HG03196 (cell line): ENCODE measurements around the gene TRIM52.
"Not testable (repeated sequence)": the region's sequence is repeated elsewhere in the genome, so short reads cannot be mapped to it uniquely, and the experiment has no call there.

ENCODE experiments used
- ATAC-seq: cut with Tn5 transposase; IDR thresholded peaks from one replicate; pipeline ENCODE4 v1.9.1; 2021; ENCODE audit not compliant: unreplicated experiment

TRIM52 gene

DNA sequence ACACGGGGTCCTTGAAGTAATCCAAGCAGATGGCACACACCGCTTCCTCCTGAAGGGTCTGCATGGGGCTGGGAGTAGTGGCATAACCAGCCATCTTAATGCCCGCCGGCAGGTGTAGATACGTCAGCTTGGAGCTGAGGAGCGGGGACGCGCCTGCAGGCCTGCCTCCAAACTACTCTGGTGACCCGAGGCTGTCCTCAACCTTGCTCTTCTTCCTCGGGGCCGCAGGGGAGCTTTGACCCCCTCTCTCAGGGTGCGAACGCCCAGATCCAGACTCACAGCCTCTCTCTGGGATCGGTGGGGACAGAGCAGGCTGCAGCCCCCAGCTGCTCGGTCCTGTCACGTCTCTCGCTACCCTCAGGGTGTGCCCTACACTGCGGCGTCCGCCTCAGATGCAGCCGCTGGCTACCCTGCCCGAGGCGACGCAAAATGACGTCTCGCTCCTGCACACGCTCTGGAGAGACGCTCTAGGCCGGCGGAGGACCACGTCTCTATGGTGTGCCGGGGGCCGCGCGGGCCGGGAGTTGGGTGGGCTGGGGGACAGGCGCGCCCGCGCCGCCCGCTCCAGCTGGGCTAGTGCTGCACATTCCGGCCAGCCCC lies at the start of gene TRIM52:
TRIM52 (minus strand) TSS at position 424 of the 600 bp plus-strand sequence; CDS start at position 94, 330 bp downstream.
- ATAC-seq: peak; percentile 82

DNA sequence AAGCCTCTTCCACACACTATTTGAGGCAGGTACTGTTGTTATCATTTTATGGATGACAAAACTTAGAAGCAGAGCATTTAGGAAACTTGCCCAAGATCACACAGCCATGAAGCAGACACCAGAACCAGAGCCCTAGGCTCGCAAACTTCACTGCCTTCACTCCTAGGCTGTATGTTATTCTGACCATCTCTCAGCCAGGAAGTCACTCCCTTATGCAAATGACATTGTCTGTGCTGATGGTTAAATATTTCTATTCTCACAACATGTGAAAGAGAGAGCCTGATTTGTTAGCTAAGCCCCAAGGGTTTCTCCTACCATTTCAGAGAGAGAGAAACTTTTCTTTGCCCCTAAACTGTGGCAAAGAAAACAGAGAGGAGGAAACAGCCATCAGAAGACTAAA lies 26.4 kb upstream of the TRIM52 start:
- ATAC-seq: peak; percentile 59

DNA sequence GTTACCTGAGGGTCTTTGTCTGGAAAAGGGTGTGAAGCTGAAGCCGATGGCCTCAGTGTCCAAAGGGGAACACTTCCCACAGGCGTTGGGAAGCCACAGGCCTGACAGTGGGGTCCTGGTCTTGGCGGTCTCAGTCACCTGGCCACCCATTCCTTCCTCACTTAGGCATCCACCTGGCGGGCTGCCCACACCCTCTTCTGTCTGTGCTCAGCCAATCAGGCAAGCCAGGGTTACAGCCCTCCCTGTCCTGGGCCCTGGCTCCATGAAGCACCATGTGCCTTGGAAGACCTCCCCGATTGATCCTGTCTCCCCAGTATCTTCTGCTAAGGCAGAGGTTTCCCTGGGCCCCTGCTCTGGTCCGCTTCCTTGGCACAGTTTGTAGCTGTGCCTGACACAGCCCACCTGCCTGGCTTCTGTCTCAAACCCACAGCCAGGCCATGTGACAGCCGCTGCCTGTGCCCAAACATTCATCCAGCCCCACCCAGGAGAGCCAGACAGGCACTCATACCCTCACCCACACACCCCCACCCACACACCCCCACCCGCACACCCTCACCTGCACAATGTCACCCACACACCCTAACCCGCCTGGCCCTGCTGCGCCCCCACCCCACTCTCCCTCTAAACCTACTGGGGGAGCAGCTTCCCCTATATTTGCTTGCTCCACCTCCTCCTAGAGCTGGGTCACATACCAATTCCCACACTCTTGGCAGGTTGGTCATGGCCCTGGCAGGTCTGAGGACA lies 25.2 kb upstream of the TRIM52 start:
- ATAC-seq: not testable (repeated sequence)

DNA sequence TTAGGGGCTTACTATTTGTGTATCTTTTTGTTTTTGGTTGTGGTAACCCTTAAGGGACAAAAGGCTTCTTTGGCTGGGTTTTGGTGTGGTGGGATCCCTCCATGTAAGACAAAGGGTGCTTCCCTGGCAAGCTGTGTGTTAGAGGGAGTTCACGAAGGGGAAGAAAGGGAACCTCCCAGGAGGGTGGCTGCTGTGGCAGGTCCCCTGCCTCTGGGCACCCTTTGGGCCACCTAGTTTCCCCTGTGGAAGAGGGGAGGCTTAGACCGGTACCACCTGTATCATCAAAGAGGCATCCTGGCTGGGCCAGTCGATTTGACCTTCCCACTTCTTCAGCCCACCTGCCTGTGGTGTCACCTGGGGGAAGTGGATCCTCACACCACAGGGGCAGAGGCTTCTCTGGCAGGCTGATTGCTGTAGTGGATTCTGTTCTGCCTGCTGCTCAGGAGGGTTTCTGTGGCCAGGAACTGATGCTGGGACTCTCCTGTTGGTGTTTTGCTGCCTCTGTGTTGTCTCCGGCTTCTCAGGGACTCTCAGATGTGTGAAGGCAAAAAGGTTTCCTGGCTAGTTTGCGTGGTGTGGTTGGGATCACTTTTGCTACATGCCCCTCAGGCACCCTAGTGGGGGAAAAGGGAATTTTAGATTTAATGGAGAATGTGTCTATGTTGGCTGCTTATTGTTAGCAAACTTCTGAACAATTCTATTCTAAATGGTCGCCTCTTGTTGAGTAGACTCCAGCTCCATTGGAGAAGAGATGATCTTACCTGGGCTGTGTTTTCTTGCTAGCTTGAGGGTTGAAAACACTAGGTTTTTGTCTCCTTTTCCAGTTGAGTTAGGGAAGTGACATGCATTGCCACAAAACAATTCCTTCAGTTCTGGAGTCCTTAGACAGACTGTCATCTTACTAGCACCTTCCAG lies 23.2 kb upstream of the TRIM52 start:
- ATAC-seq: not testable (repeated sequence)

DNA sequence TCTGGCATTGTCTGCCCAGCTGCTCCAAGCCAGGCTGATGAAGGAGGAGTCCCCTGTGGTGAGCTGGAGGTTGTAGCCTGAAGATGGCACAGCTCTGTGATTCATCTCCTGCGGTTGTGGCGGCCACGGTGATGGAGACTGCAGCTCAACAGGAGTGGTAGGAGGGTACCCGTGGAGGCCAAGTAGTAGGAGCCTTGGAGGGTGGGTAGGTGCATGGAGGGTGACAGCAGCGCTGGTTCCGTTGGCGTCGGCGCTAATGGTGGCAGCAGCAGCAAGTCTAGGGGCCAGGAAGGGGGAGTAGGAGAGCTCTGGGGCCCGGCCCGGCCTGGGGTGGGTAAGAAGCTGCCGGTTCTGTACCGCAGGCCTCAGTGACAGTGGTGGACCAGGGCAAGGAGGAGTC lies 22.4 kb upstream of the TRIM52 start:
- no peak for ATAC-seq

DNA sequence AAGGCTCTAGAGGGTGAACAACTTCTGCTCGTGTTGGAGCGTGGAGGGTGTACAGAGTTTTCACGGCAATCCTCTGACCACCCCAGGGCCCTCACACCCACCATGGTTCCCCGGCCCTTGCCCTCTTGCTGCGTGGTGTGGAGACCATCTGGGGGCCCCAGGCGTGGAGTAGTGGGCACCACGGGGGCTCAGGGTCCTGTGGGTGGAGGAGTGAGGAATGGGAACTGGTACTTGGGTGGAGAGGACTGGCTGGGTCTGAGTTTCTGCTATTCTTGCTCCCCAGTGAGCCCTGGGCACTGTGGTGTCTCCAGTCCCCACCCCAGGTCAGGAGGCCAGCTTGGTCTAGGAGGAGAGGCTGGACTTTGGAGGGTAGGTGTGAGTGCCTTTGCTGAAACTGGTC lies 21.9 kb upstream of the TRIM52 start:
- no peak for ATAC-seq

DNA sequence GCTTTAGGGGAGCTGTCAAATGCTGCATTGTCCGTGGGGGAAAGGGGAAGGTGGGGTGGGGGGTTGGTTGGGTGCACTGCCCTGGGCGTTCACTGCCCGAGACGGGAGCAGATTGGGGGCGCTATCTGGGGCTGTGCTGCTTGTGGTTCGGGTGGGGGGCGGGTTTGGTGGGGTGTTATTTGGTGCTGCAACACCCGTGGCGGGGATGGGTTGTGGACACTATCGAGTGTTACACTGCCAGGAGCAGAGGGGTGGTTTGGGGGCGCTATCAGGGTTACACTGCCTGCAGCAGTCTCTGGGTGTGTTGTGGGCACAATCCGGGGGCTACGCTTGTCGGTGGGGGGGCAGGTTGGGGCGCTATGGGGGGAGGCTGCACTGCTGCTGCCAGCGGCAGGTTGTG lies 21.5 kb upstream of the TRIM52 start:
- ATAC-seq: not testable (repeated sequence)

DNA sequence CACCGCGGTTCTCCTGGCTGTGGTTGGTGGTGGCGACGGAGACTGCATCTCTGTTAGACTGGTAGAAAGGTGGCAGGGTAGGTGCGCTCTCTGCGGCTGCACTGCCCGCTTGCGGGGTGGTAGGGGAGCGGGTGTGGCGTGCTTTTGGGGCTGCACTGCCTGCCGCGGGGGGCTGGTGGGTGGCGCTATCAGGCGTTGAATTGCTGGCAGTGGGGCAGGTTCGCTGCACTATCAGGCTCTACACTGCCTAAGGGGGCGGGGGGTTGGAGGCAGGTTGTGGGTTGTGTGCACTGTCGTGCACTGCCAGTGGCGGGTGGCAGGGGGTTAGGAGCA lies 21.0 kb upstream of the TRIM52 start:
- ATAC-seq: no peak

DNA sequence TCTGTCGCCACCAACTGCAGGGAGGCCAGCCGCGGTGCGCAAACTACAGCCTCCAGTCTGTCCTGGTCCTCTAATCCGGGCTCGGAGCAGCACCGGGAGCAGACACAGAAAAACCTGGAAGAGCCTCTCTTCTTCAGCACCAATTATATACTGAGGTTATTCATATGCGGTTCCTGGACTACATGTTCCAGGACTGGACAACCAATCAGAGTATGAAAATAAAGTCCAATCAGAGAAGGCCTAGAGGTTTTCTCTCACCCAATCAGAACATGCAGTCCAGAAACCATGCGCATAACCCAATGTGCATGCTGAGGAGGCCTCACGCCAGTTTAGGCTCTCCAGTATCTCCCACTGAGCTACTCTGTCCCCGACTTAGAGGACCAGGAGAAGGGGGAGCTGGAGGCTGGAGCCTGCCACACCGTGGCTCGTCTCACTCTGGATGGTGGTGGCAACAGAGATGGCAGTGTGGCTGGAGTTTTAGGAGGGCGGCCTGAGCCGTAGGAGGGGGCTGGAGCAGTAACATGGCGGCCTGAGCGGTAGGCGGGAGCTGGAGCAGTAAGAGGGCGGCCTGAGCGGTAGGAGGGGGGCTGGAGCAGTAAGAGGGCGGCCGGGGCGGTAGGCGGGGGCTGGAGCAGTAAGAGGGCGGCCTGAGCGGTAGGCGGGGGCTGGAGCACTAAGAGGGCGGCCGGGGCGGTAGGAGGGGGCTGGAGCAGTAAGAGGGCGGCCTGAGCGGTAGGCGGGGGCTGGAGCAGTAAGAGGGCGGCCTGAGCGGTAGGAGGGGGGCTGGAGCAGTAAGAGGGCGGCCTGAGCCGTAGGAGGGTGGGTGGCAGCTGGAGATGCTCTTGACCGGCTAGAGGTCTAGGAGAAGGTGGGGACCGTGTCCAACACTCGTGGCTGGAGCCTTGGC lies 20.4 kb upstream of the TRIM52 start:
- ATAC-seq: no peak

DNA sequence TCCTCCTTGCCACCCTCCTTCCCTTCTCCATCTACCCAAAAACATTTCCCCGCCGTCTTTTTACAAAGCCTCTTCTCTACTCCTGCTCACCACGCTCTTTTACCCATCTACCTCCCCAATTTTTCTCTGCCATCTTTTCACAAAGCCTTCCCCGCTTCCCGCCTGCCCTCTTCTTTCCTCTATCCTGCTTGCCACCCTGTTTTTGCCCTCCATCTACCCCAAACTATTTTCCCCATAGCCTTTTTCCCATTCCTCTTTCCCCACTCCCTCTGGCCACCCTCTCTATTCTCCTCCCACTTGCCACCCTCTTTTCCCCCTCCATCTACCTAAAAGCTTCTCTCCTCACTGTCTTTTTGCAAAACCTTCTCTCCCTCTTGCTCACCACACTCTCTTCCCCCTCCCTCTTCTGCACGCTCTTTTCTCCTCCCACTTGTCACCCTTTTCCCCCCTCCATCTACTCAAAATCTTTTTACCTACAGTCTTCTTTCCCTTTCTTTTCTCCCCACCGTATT lies 19.4 kb upstream of the TRIM52 start:
- ATAC-seq: no peak

DNA sequence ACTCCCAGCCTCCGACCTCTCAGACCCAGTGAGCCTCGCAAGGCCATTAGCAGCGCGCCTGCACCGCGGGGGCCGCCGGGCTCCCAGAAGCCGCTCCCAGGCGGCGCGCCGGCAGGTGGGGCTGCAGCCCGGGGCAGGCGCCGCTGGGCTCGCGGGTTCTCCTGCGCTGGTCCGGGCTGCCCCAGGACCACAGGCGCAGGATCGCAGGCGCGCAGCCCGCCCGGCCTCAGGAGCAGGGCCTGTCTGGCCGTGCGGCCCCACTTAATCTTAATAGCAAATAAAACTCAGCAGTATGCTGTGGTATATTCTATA lies 12.4 kb upstream of the TRIM52 start:
- ATAC-seq: not testable (repeated sequence)

DNA sequence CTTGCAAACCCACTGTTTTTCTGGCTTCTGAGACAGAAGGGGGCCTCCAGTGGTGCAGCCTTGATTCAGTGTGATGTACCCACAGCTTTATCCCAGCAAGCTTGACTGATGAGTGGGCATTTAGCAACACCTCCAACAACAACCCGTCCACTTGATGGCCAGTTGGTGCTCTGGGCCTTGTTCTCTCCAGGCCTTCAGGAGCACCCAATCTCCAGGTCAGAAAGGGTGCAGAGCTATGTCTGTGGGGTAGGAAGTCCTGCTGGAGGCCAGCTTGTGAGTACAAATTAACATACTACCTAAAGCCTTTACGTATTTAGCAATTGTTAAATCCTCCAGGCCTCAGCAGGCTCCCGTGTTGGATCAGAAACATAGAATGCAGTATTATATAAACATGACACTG lies 10.1 kb upstream of the TRIM52 start:
- no peak for ATAC-seq

DNA sequence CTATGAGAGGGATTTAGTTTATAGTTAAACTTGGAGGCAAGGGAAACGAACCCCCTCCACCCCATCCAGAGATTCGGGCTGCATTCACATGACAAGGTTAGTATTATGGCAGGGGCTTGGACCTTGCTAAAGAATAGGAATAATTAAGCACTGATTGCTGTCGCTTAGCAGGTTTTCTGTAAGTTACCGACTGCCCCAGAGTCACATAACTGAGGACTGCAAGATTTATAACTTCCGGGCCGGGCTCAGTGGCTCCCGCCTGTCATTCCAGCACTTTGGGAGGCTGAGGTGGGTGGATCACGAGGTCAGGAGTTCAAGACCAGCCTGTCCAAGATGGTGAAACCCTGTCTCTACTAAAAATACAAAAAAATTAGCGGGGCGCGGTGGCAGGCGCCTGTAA lies 7.0 kb upstream of the TRIM52 start:
- not testable (repeated sequence) for ATAC-seq

DNA sequence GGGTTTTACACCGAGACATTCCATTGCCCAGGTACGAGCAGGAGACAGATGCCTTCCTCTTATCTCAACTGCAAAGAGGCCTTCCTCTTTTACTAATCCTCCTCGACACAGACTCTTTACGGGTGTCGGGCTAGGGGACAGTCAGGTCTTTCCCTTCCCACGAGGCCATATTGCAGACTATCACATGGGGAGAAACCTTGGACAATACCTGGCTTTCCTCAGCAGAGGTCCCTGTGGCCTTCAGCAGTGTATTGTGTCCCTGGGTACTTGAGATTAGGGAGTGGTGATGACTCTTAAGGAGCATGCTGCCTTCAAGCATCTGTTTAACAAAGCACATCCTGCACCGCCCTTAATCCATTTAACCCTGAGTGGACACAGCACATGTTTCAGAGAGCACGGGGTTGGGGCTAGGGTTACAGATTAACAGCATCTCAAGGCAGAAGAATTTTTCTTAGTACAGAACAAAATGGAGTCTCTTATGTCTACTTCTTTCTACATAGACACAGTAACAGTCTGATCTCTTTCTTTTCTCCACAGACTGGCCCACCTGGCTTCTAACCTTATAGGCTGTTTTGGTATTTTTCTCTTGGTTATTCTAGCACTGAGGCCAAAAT lies 6.5 kb upstream of the TRIM52 start:
- not testable (repeated sequence) for ATAC-seq

DNA sequence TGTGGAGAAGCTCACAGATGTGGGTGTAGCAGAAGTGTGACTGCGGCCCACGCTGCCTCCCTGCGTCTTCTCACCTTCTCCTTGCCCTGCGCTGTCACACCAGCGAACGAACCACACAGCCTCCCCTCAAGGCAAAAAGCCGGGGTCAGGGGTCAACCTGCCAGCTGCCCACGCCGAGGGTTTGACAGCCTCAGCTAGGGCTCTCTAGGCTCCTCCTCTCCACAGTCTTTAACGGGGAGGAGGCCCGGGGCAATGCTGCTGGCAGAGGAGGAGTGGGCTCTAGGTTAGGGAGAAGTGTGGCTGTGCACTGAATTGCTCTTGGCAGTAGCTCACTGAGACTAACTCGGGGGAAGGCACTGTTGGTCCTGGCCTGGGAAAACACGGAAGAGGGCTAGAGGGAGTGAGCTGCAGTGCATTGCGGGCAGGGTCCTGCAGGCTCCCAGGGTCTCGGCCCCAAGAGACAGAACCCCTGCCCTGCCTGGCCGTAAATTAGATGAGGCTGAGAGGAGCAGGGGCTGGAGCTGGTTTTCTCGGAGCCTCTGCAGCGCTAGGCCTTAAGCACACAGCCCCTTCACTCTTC lies 4.2 kb upstream of the TRIM52 start:
- ATAC-seq: no peak

DNA sequence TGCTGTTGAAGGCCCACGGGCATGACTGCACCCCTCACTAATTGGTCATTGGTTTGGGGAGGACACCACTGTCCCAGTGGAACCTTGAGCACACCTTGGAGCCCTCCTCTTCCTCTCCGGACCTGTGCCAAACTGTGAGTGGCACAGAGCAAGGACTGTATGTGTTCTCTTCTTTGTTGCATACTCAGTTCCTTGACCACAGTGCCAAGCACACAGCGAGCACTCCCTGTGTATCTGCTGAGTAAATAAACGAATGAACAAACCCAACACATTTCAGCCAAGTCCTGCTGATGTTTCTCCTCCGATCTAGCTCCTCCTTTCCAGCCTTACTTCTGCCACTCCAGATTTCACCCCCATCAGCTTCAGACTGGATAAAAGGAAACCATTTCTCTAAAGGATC lies 2.7 kb upstream of the TRIM52 start:
- ATAC-seq: no peak

DNA sequence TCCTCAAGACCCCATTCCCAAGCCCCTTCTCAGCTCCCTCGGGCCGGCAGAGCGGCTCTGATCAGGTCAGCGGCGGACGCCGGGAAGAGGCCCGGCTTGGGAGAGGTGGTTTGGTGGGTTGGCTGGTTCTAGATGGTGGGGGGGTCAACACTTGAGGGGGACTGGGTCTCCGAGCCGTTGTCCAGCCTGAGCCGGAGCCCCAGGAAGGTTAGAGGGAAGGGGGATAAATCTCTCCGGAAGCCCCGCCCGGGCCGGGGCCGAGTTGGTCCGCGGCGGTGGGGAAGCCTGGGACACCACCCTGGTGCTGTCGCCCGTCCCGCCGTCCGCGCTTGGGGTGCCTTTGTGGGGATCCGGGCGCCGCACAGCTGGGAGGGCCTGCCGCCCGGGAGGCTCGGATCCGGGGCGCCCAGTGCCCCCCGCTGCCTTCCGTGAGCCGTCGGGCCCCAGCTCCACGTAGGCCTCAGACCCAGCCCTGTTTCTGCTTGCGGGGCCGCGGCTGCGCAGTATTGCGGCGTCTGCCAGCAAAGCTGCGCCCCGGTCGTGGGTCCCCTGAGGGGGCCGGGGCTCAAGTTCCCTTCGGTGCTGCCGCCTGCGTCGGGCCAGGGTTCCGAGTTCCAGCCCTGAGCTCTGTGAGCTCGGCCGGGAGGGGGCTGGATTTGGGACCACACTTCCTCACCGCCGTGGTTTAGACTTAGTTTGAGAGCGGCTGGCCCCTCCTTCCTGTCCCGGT lies 542 bp upstream of the TRIM52 start:
- peak; percentile 55 for ATAC-seq

DNA sequence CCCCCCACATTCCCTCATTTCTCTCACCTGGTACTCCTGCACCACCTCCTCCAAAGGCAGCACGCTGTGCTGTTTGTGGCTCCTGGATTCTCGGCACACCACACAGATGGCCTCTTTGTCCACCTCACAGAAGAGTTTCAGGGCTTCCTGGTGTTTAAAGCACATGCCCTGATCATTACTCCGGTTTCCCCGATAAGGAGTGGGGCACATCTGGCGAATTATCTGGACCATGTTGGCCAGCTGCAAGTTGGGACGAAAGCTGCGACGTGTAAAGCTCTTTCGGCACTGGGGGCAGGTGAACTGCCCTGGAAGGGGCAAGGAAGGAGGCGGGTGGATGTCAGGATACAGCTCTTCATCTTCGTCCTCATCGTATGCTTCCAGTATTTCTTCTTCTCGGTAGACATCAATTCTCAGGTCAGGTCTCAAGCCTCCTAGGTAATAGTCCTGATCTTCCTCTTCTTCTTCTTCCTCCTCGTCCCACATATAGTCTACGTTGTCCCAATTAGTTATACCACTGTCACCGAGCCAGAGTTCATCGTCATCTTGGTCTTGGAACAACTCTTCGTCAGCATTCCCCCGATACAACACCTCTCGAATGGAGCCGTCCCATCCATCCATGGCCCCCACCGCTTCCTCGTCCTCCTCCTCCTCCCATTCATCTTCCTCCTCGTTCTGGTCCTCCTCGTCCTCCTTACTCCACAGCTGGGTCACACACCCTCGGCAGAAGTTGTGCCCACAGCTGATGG lies 796 bp downstream of the TRIM52 start:
- no peak for ATAC-seq

DNA sequence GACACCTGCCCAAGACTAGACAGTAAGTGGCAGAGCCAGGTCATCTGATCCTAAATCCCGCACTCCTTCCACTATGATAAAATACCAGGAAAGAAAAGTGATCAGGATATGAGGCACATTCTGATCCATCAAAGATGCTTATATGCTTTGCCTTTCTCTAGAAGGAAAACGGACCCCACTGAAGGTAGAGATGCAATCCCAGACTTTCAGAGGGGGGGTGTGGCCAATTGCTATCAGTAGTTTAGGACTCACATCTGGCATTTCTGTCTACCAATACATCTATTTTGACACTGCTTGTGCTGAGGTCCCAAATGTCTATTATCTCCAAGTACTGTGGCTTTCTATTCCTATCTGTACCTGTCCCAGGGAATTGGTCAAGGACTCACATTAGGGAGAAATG lies 1.7 kb downstream of the TRIM52 start:
- ATAC-seq: no peak
